K562 (cell line): Measurements from ENCODE around the gene MCIDAS. TPM values are rescaled to one million over a fixed set of nuclear protein-coding genes. Genes with fewer than 3 reads are reported as not detected.

Experiments used
- ATAC-seq: fragments of 200-7000 bp; cut with Tn5 transposase; 3 replicates; pipeline ENCODE4 v1.9.1; 2020; ENCODE audit warnings: moderate library complexity
- BruUV-seq: library from RNA; stranded (reverse); fragments of 400-500 nt; replicated peaks from 2 replicates; lab custom pipeline; 2021; lab: Mats Ljungman, UMichigan
- CTCF ChIA-PET: fragments of 300-600 bp; formaldehyde crosslinking; extraction: SDS; loops from one replicate; lab custom pipeline; 2021; ENCODE audit warnings: low intra/inter-chr PET ratio; lab: Yijun Ruan, JAX
- POLR2A ChIA-PET: fragments of 300-600, 350-650 bp; sonication (Branson Sonifier 250); formaldehyde crosslinking; extraction: SDS; loops from one replicate; lab custom pipeline; 2021; ENCODE audit warnings: antibody characterized with exemption, inconsistent platforms; lab: Yijun Ruan, JAX
- DNase-seq, 4 experiments: peaks; one replicate each; pipeline versions ENCODE4 v3.0.0 to v3.0.0-alpha.2; 2011 to 2018; ENCODE audit warnings: low spot score in 3 of 4, mixed read lengths in 3 of 4; ENCODE audit errors: extremely low read depth in 1 of 4
- FAIRE-seq: peaks from 2 replicates; lab custom pipeline; 2011; peaks lifted over from hg19 to GRCh38; lab: Jason Lieb, UNC
- H2AFZ ChIP-seq: 2 replicates; pipeline ENCODE4 v1.6.0; 2011; ENCODE audit warnings: low read depth, low read length, control low read depth, inconsistent platforms
- H3K27ac ChIP-seq: fragments of 200-600 bp; 3 replicates; pipeline ENCODE4 v1.8.0; 2011; ENCODE audit warnings: low read depth, mild to moderate bottlenecking, control low read depth, inconsistent platforms, low read length, moderate library complexity, mixed read lengths; ENCODE audit errors: extremely low read depth
- H3K27me3 ChIP-seq, 2 experiments: fragments of 300-600 bp in 1 of 2; 2 replicates in 1 of 2; 3 replicates in 1 of 2; pipeline versions ENCODE4 v1.6.0 to v1.8.0; 2011; ENCODE audit warnings: inconsistent platforms in 2 of 2, low read length in 2 of 2, mild to moderate bottlenecking in 1 of 2, mixed read lengths in 1 of 2, moderate library complexity in 1 of 2; ENCODE audit not compliant: control insufficient read depth in 2 of 2, insufficient read depth in 2 of 2
- H3K36me3 ChIP-seq: fragments of 300-600 bp; 3 replicates; pipeline ENCODE4 v1.8.0; 2011; ENCODE audit warnings: mild to moderate bottlenecking, low read length, inconsistent platforms; ENCODE audit not compliant: control insufficient read depth, insufficient read depth
- H3K4me1 ChIP-seq, 2 experiments: fragments of 200-600 bp in 1 of 2; replicated peaks in 1 of 2; 2 replicates in 1 of 2; 3 replicates in 1 of 2; pipeline versions ENCODE4 v1.5.1 to v1.8.0; 2011; ENCODE audit warnings: inconsistent platforms in 2 of 2, low read length in 2 of 2, mild to moderate bottlenecking in 1 of 2, mixed read lengths in 1 of 2, moderate library complexity in 1 of 2; ENCODE audit not compliant: control insufficient read depth in 2 of 2, insufficient read depth in 2 of 2
- H3K4me2 ChIP-seq: 2 replicates; pipeline ENCODE4 v1.6.1; 2011; ENCODE audit warnings: low read length, control low read depth, inconsistent platforms, mixed read lengths; ENCODE audit not compliant: insufficient read depth
- H3K4me3 ChIP-seq: fragments of 200-600 bp; sonication (generic), shearing (Covaris generic); 2 replicates; pipeline ENCODE4 v1.5.1; 2016; ENCODE audit warnings: control low read depth, inconsistent platforms
- H3K79me2 ChIP-seq: fragments of 200-600 bp; 3 replicates; pipeline ENCODE4 v1.8.0; 2011; ENCODE audit warnings: low read length, inconsistent platforms; ENCODE audit not compliant: control insufficient read depth, insufficient read depth
- H3K9ac ChIP-seq, 2 experiments: 2 replicates each; pipeline versions ENCODE4 v1.6.0 to v1.6.1; 2011; ENCODE audit warnings: low read depth in 2 of 2, low read length in 2 of 2, control low read depth in 1 of 2, inconsistent platforms in 1 of 2, mild to moderate bottlenecking in 1 of 2, mixed read lengths in 1 of 2; ENCODE audit not compliant: insufficient read depth in 1 of 2
- H3K9me1 ChIP-seq: one replicate; pipeline ENCODE4 v1.6.0; 2011; ENCODE audit warnings: inconsistent platforms, mild to moderate bottlenecking, low read length, moderate library complexity; ENCODE audit not compliant: control insufficient read depth, insufficient read depth
- H3K9me3 ChIP-seq: replicated peaks from 2 replicates; pipeline ENCODE4 v1.5.1; 2011; ENCODE audit warnings: low read depth, low read length, inconsistent platforms; ENCODE audit not compliant: control insufficient read depth, insufficient read depth
- H4K20me1 ChIP-seq: replicated peaks from 2 replicates; pipeline ENCODE4 v1.6.1; 2011; ENCODE audit warnings: low read length, inconsistent platforms, mixed read lengths; ENCODE audit not compliant: control insufficient read depth, insufficient read depth
- ARID2 ChIP-seq: fragments of 450-650 bp; IDR thresholded peaks from 2 replicates; pipeline ENCODE4 v1.6.1; 2017; ENCODE audit warnings: antibody characterized with exemption, mild to moderate bottlenecking
- FOXJ3 ChIP-seq: sonication (generic); formaldehyde crosslinking; IDR thresholded peaks from 2 replicates; pipeline ENCODE4 v1.4.0; 2020; ENCODE audit warnings: mild to moderate bottlenecking, missing genetic modification reagents
- GATAD2B ChIP-seq: fragments of 450-650 bp; IDR thresholded peaks from 2 replicates; pipeline ENCODE4 v1.6.1; 2017; ENCODE audit warnings: mild to moderate bottlenecking, borderline replicate concordance
- HMGXB4 ChIP-seq: sonication (generic); formaldehyde crosslinking; IDR thresholded peaks from 2 replicates; pipeline ENCODE4 v1.8.1; 2023; ENCODE audit warnings: mild to moderate bottlenecking, missing genetic modification reagents
- IRF1 ChIP-seq: sonication (generic); formaldehyde crosslinking; IDR thresholded peaks from 2 replicates; pipeline ENCODE4 v1.8.0; 2022; ENCODE audit warnings: missing genetic modification reagents, mild to moderate bottlenecking, borderline replicate concordance
- KDM4B ChIP-seq, 2 experiments: fragments of 450-650 bp in 1 of 2; sonication (generic) in 1 of 2; IDR thresholded peaks; 2 replicates each; pipeline ENCODE4 v1.6.1; 2016 to 2017; ENCODE audit warnings: borderline replicate concordance in 2 of 2, antibody characterized with exemption in 1 of 2, low read depth in 1 of 2, mild to moderate bottlenecking in 1 of 2
- MITF ChIP-seq: IDR thresholded peaks from 2 replicates; pipeline ENCODE4 v1.6.1; 2014; ENCODE audit warnings: antibody characterized with exemption
- NBN ChIP-seq: fragments of 450-650 bp; IDR thresholded peaks from 2 replicates; pipeline ENCODE4 v1.6.1; 2016; ENCODE audit warnings: low read depth, mild to moderate bottlenecking
- NFYB ChIP-seq: IDR thresholded peaks from 2 replicates; pipeline ENCODE4 v1.6.1; 2011; ENCODE audit warnings: mild to moderate bottlenecking, moderate library complexity; ENCODE audit not compliant: insufficient read length; ENCODE audit errors: extremely low read depth
- NONO ChIP-seq, 2 experiments: fragments of 200-400 bp in 1 of 2; fragments of 450-650 bp in 1 of 2; formaldehyde crosslinking in 1 of 2; IDR thresholded peaks; 2 replicates each; pipeline ENCODE4 v1.6.1; 2017; ENCODE audit warnings: low read depth in 2 of 2, mild to moderate bottlenecking in 2 of 2, moderate library complexity in 2 of 2, low read length in 1 of 2
- NR3C1 ChIP-seq: sonication (generic); formaldehyde crosslinking; IDR thresholded peaks from 2 replicates; pipeline ENCODE4 v1.8.1; 2022; ENCODE audit warnings: missing genetic modification reagents
- PYGO2 ChIP-seq: fragments of 450-650 bp; IDR thresholded peaks from 2 replicates; pipeline ENCODE4 v1.6.1; 2016; ENCODE audit warnings: mild to moderate bottlenecking, missing genetic modification characterization, moderate library complexity, missing compliant biosample characterization
- RUNX1 ChIP-seq: sonication (generic); IDR thresholded peaks from 2 replicates; pipeline ENCODE4 v1.6.1; 2016; ENCODE audit warnings: antibody characterized with exemption, low read depth
- SREBF2 ChIP-seq: sonication (generic); formaldehyde crosslinking; IDR thresholded peaks from 2 replicates; pipeline ENCODE4 v1.4.0; 2020; ENCODE audit warnings: mild to moderate bottlenecking, missing genetic modification reagents
- SRSF9 ChIP-seq: fragments of 200-400 bp; formaldehyde crosslinking; IDR thresholded peaks from 2 replicates; pipeline ENCODE4 v1.6.1; 2017; ENCODE audit warnings: low read depth, low read length, borderline replicate concordance
- USF2 ChIP-seq: sonication (generic); formaldehyde crosslinking; IDR thresholded peaks from 2 replicates; pipeline ENCODE4 v1.5.0; 2020; ENCODE audit warnings: missing genetic modification reagents
- XRCC4 ChIP-seq: IDR thresholded peaks from one replicate; pipeline ENCODE4 v1.6.1; 2011; ENCODE audit not compliant: insufficient read depth, insufficient read length; ENCODE audit errors: extremely low read depth
- whole genome bisulfite sequencing: fragments of 100-300 bp; shearing (Covaris generic); methylation state at CpG from one replicate; pipeline ENCODE4 v1.1.6; 2016; ENCODE audit warnings: low coverage, mixed read lengths; ENCODE audit not compliant: insufficient coverage; ENCODE audit errors: missing lambda C conversion rate; 5-methylcytosine and 5-hydroxymethylcytosine counted together
- in situ Hi-C: fragments of 300-500 bp; cut with MboI; formaldehyde crosslinking; loops from 4 replicates; pipeline ENCODE4 v1.15.0; 2018; ENCODE audit warnings: inconsistent platforms, mixed read lengths
- intact Hi-C: fragments of 100-400 bp; cut with micrococcal nuclease; formaldehyde crosslinking; loops from 2 replicates; pipeline ENCODE4 v1.14.2; 2022
- polyA plus RNA-seq, 8 experiments: library from polyadenylated mRNA; depleted of rRNA in 4 of 8; stranded (reverse) in 5 of 8; unstranded in 3 of 8; fragments of >200 nt; fragmentation: Nextera tagmentation in 2 of 8; fragmentation: Illumina TruSeq in 1 of 8; extraction: Ambion mirVana in 2 of 8; extraction: Trizol in 1 of 8; gene quantifications; 2 replicates each; pipeline versions ENCODE4 v1.2.1 to v1.2.3, GENCODE V29; 2011 to 2014; ENCODE audit warnings: inconsistent platforms in 1 of 8, missing spikeins in 1 of 8
- total RNA-seq, 7 experiments: library from RNA; depleted of rRNA in 6 of 7; stranded (reverse); fragments of >200 nt in 6 of 7; fragmentation: Illumina TruSeq in 2 of 7; extraction: Trizol in 2 of 7; gene quantifications; 2 replicates each; pipeline versions ENCODE4 v1.2.1 to v1.2.3, GENCODE V29; 2011 to 2021; ENCODE audit warnings: low replicate concordance in 1 of 7

Gene MCIDAS
- total and polyA plus RNA-seq, 9 of the 15 experiments (the other 6 are each of a cell fraction or from before 2014, with no cell fraction given) = 0.07 to 1.5 (median 0.69) TPM

GRCh38 chr5:55226934-55227663 lies at the start of gene MCIDAS (continued):
- TF ChIP-seq ARID2 (no peak), XRCC4 (no peak), SRSF9 (no peak), NONO (IDR thresholded peaks at IDR 0.05; ENCODE audit: low read depth in 2 of 2, low read length in 1 of 2) (no peak), NBN (no peak), USF2 (CRISPR knock-in tag) (no peak), FOXJ3 (CRISPR knock-in tag) (no peak), RUNX1 (no peak)

- intact Hi-C loops (no loop called here), in situ Hi-C loops (no loop called here)
- Histone ChIP-seq H2AFZ (no peak overlapping the region), H3K27me3 (no peaks in the 10 kb centered on the region), H3K9ac (no peak overlapping the region), H3K4me3 (no peak overlapping the region), H3K4me1 (no peaks in the 10 kb centered on the region), H3K9me3 (no peaks in the 10 kb centered on the region), H3K27ac (no peak overlapping the region), H3K36me3 (peaks cover 85% of the 10 kb centered on the region), H4K20me1 (no peaks in the 10 kb centered on the region), H3K4me2 (no peak overlapping the region), H3K79me2 (no peaks in the 10 kb centered on the region), H3K9me1 (no peaks in the 10 kb centered on the region)
- 86% methylated on average over 1 of the region's 1 CpG for WGBS
- DNase-seq (no peak), FAIRE-seq (no peak), ATAC-seq (no peak)
- POLR2A ChIA-PET = no interaction called here
- no TSS peak for BruUV-seq
- CTCF ChIA-PET = no interaction called here
- TF ChIP-seq GATAD2B (no peak), NFYB (no peak), NR3C1 (CRISPR knock-in tag) (no peak), IRF1 (CRISPR knock-in tag) (no peak), MITF (no peak), SREBF2 (no peak), HMGXB4 (CRISPR knock-in tag) (no peak), PYGO2 (tag) (no peak), KDM4B (IDR thresholded peaks at IDR 0.05; ENCODE audit: borderline replicate concordance in 2 of 2, low read depth in 1 of 2) (no peak)
These were observed 49.7 kb upstream of the MCIDAS start for GRCh38 chr5:55276771-55277170.
